Activated B cell treated with CpG ODN at 0.5 μM for 24 hours (primary cell): ENCODE measurements around the gene SLC22A1. TPM values are rescaled to one million over a fixed set of nuclear protein-coding genes. Genes with fewer than 3 reads are reported as not detected.

Experiments
- ATAC-seq: fragments of 200-7000 bp; cut with Tn5 transposase; one replicate; pipeline ENCODE4 v1.10.0; 2021; ENCODE audit warnings: low read depth, mild to moderate bottlenecking, moderate library complexity
- CTCF ChIA-PET: fragments of 350-600 bp; sonication (Branson Sonifier 250); formaldehyde crosslinking; loops from one replicate; lab custom pipeline; 2021; ENCODE audit warnings: antibody characterized with exemption; lab: Charles Lee
- POLR2A ChIA-PET: fragments of 350-600 bp; sonication (Branson Sonifier 250); formaldehyde crosslinking; loops from one replicate; lab custom pipeline; 2021; ENCODE audit warnings: antibody characterized with exemption; lab: Charles Lee
- DNase-seq: peaks from one replicate; pipeline ENCODE4 v3.0.0; 2022
- H3K27ac Mint-ChIP-seq: one replicate; pipeline ENCODE4 v1.8.0; 2020; ENCODE audit warnings: mixed read lengths
- H3K27me3 Mint-ChIP-seq: one replicate; pipeline ENCODE4 v1.8.0; 2021; ENCODE audit warnings: mixed read lengths
- H3K36me3 Mint-ChIP-seq: one replicate; pipeline ENCODE4 v1.8.0; 2021; ENCODE audit warnings: low read depth, mixed read lengths
- H3K4me1 Mint-ChIP-seq: one replicate; pipeline ENCODE4 v1.8.0; 2021; ENCODE audit warnings: mixed read lengths
- H3K4me3 Mint-ChIP-seq: one replicate; pipeline ENCODE4 v1.8.0; 2020; ENCODE audit warnings: mild to moderate bottlenecking, mixed read lengths
- H3K9me3 Mint-ChIP-seq: one replicate; pipeline ENCODE4 v1.8.0; 2020; ENCODE audit warnings: mixed read lengths
- intact Hi-C: fragments of 100-400 bp; cut with micrococcal nuclease; formaldehyde crosslinking; loops from one replicate; pipeline ENCODE4 v1.15.1; 2024
- total RNA-seq: library from RNA; stranded (reverse); gene quantifications from 2 replicates; pipeline ENCODE4 v1.2.3, GENCODE V29; 2022
- TF ChIP-seq, protein P1 (sequence below): fragments of 200-600 bp; IDR thresholded peaks from one replicate; pipeline ENCODE4 v1.8.0; 2022; ENCODE audit warnings: antibody characterized with exemption, mild to moderate bottlenecking

Gene SLC22A1
- total RNA-seq, 1 donor from 2014 or later, result 2.8 TPM

GRCh38 chr6:160188773-160189172 lies 67.2 kb downstream of the SLC22A1 start:
- Mint-ChIP-seq H3K9me3 (peaks cover 10% of the 10 kb centered on the region), H3K4me1 (no peaks in the 10 kb centered on the region), H3K36me3 (peaks cover 2% of the 10 kb centered on the region), H3K27me3 (peaks cover 3% of the 10 kb centered on the region), H3K4me3 (no peak overlapping the region), H3K27ac (no peak overlapping the region)
- TF ChIP-seq, protein P1, sequence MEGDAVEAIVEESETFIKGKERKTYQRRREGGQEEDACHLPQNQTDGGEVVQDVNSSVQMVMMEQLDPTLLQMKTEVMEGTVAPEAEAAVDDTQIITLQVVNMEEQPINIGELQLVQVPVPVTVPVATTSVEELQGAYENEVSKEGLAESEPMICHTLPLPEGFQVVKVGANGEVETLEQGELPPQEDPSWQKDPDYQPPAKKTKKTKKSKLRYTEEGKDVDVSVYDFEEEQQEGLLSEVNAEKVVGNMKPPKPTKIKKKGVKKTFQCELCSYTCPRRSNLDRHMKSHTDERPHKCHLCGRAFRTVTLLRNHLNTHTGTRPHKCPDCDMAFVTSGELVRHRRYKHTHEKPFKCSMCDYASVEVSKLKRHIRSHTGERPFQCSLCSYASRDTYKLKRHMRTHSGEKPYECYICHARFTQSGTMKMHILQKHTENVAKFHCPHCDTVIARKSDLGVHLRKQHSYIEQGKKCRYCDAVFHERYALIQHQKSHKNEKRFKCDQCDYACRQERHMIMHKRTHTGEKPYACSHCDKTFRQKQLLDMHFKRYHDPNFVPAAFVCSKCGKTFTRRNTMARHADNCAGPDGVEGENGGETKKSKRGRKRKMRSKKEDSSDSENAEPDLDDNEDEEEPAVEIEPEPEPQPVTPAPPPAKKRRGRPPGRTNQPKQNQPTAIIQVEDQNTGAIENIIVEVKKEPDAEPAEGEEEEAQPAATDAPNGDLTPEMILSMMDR, result no peak
- intact Hi-C loops, result no loop called here
- ChIA-PET POLR2A (no interaction called here), CTCF (no interaction called here)
- ATAC-seq (no peak), DNase-seq (no peak)

DNA sequence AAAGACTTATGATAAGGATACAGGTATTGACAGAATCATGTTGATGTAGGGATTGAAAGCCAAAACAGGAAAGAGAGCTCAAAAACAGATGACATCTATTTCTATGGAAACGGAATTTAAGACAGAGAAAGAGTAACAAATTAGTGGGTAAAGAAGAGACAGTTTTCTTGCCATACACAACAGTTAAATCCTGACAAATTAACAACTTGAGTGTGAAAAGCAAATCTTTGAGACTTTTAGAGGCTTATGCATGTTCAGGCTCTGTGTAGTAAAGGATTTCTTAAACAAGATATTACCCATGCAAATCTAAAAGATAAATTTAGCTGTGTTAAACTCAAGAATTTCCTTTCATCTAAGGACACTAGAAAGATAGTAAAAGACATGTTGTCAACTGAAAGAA lies 68.5 kb downstream of the SLC22A1 start:
- H3K9me3 Mint-ChIP-seq, result peaks cover 20% of the 10 kb centered on the region
- POLR2A ChIA-PET, result no interaction called here
- no peak for DNase-seq

DNA sequence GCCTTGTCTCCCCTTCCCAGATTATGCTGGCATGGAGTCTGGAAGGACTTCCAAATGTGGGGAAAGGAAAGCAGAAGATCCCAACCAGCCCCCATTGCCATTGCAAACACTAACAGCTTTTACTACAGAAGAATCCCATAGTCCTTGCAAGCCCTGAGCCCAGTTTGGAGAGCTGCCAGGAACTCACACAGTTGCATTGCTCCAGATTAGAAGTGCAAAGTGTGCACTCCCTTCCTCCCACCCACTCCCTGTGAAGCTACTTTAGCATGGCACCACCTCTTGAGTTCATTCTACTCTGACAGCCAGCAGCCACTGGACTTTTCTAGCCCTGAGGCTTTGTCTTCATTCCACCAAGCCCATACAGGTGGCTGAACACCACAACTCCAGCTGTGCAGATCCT lies 69.4 kb downstream of the SLC22A1 start:
- DNase-seq, result no peak
- no peak for ATAC-seq
- POLR2A ChIA-PET, result no interaction called here
- no peak overlapping the region for H3K4me3 Mint-ChIP-seq
- no peak overlapping the region for H3K27ac Mint-ChIP-seq
- intact Hi-C loops, result no loop called here
- CTCF ChIA-PET, result no interaction called here
- H3K36me3 Mint-ChIP-seq, result peaks cover 2% of the 10 kb centered on the region
- peaks cover 3% of the 10 kb centered on the region for H3K27me3 Mint-ChIP-seq
- H3K4me1 Mint-ChIP-seq, result no peaks in the 10 kb centered on the region
- peaks cover 19% of the 10 kb centered on the region for H3K9me3 Mint-ChIP-seq
- TF ChIP-seq, protein P1, result no peak

More for the DNA sequence above, 68.5 kb downstream of the SLC22A1 start:
- Mint-ChIP-seq H3K27me3 (peaks cover 3% of the 10 kb centered on the region), H3K4me3 (no peak overlapping the region), H3K4me1 (no peaks in the 10 kb centered on the region), H3K36me3 (peaks cover 2% of the 10 kb centered on the region), H3K27ac (no peak overlapping the region)
- intact Hi-C loops, result no loop called here
- ATAC-seq, result no peak
- CTCF ChIA-PET, result no interaction called here
- TF ChIP-seq, protein P1, result no peak

GRCh38 chr6:160192840-160193239 lies 71.2 kb downstream of the SLC22A1 start:
- no peak for ATAC-seq
- Mint-ChIP-seq H3K9me3 (peaks cover 22% of the 10 kb centered on the region), H3K36me3 (peaks cover 2% of the 10 kb centered on the region), H3K27me3 (peaks cover 3% of the 10 kb centered on the region), H3K4me1 (no peaks in the 10 kb centered on the region), H3K27ac (no peak overlapping the region), H3K4me3 (no peak overlapping the region)
- TF ChIP-seq, protein P1, result no peak
- POLR2A ChIA-PET, result no interaction called here
- no peak for DNase-seq
- CTCF ChIA-PET, result no interaction called here
- intact Hi-C loops, result no loop called here

GRCh38 chr6:160194808-160195207 lies 73.2 kb downstream of the SLC22A1 start:
- Mint-ChIP-seq H3K27me3 (no peaks in the 10 kb centered on the region), H3K27ac (no peak overlapping the region), H3K4me3 (no peak overlapping the region), H3K36me3 (peaks cover 2% of the 10 kb centered on the region), H3K9me3 (peaks cover 22% of the 10 kb centered on the region), H3K4me1 (no peaks in the 10 kb centered on the region)
- ATAC-seq (no peak), DNase-seq (no peak)
- ChIA-PET POLR2A (no interaction called here), CTCF (no interaction called here)
- intact Hi-C loops, result no loop called here
- TF ChIP-seq, protein P1, result no peak
